K562 (cell line): ENCODE results near the gene BIRC5. TPM values are rescaled to one million over a fixed set of nuclear protein-coding genes. Genes with fewer than 3 reads are reported as not detected.
A peak's percentile ranks its signal among the peaks of the same experiment; 100 is the strongest.

ENCODE experiments used
- CC2D1A ChIP-seq: fragments of 450-650 bp; IDR thresholded peaks from 2 replicates; pipeline ENCODE4 v1.6.1; 2017; ENCODE audit warnings: mild to moderate bottlenecking
- CUX1 ChIP-seq: fragments of 200-800 bp; sonication (Bioruptor generic); IDR thresholded peaks from 2 replicates; pipeline ENCODE4 v1.6.1; 2016; ENCODE audit warnings: missing genetic modification characterization, missing compliant biosample characterization
- HDGF ChIP-seq: fragments of 450-650 bp; IDR thresholded peaks from 2 replicates; pipeline ENCODE4 v1.6.1; 2016
- HMG20B ChIP-seq: fragments of 250-450 bp; sonication (Bioruptor Pico); IDR thresholded peaks from 2 replicates; pipeline ENCODE4 v1.5.0; 2021; ENCODE audit warnings: mild to moderate bottlenecking
- L3MBTL2 ChIP-seq: fragments of 450-650 bp; IDR thresholded peaks from 2 replicates; pipeline ENCODE4 v1.6.1; 2016; ENCODE audit warnings: mild to moderate bottlenecking, moderate library complexity
- LCOR ChIP-seq: sonication (generic); formaldehyde crosslinking; IDR thresholded peaks from 2 replicates; pipeline ENCODE4 v1.8.0; 2022; ENCODE audit warnings: mild to moderate bottlenecking, missing genetic modification reagents
- LEF1 ChIP-seq: fragments of 450-650 bp; IDR thresholded peaks from 2 replicates; pipeline ENCODE4 v1.6.1; 2016; ENCODE audit warnings: mild to moderate bottlenecking
- MECOM ChIP-seq: fragments of 250-450 bp; sonication (Bioruptor Pico); IDR thresholded peaks from 2 replicates; pipeline ENCODE4 v1.8.0; 2022; ENCODE audit warnings: inconsistent platforms
- MEF2A ChIP-seq: IDR thresholded peaks from 2 replicates; pipeline ENCODE4 v1.6.1; 2011; ENCODE audit warnings: low read depth, mild to moderate bottlenecking, low read length, moderate library complexity; ENCODE audit not compliant: control insufficient read depth
- MEIS2 ChIP-seq: fragments of 450-650 bp; IDR thresholded peaks from 2 replicates; pipeline ENCODE4 v1.6.1; 2014; ENCODE audit warnings: mild to moderate bottlenecking; ENCODE audit not compliant: partially characterized antibody
- NCOA1 ChIP-seq: fragments of 450-650 bp; IDR thresholded peaks from 2 replicates; pipeline ENCODE4 v1.6.1; 2016; ENCODE audit warnings: low read depth
- NFIX ChIP-seq: fragments of 250-450 bp; sonication (Bioruptor Pico); IDR thresholded peaks from 2 replicates; pipeline ENCODE4 v1.4.0; 2020; ENCODE audit warnings: low read depth, mild to moderate bottlenecking, moderate library complexity
- NR0B1 ChIP-seq: fragments of 450-650 bp; IDR thresholded peaks from one replicate; pipeline ENCODE4 v1.6.1; 2018; ENCODE audit warnings: mild to moderate bottlenecking, moderate library complexity; ENCODE audit not compliant: partially characterized antibody
- PHF20 ChIP-seq: fragments of 450-650 bp; IDR thresholded peaks from 2 replicates; pipeline ENCODE4 v1.6.1; 2018; ENCODE audit not compliant: partially characterized antibody
- RBFOX2 ChIP-seq: fragments of 200-400 bp; formaldehyde crosslinking; IDR thresholded peaks from 2 replicates; pipeline ENCODE4 v1.6.1; 2017; ENCODE audit warnings: low read depth, mild to moderate bottlenecking, low read length, moderate library complexity
- SMAD1 ChIP-seq: fragments of 150-350 bp; IDR thresholded peaks from 2 replicates; pipeline ENCODE4 v1.6.1; 2014; ENCODE audit warnings: low read length, low read depth; ENCODE audit not compliant: partially characterized antibody
- TAF9B ChIP-seq: fragments of 450-650 bp; IDR thresholded peaks from 2 replicates; pipeline ENCODE4 v1.6.1; 2018; ENCODE audit warnings: mild to moderate bottlenecking; ENCODE audit not compliant: partially characterized antibody
- THRA ChIP-seq: fragments of 450-650 bp; IDR thresholded peaks from 2 replicates; pipeline ENCODE4 v1.6.1; 2017; ENCODE audit warnings: mild to moderate bottlenecking, moderate library complexity
- TOE1 ChIP-seq, 2 experiments: fragments of 450-650 bp in 1 of 2; sonication (generic) in 1 of 2; formaldehyde crosslinking in 1 of 2; IDR thresholded peaks; 2 replicates each; pipeline versions ENCODE4 v1.7.1 to v1.8.0; 2016 to 2022; ENCODE audit warnings: borderline replicate concordance in 2 of 2, mild to moderate bottlenecking in 2 of 2, antibody characterized with exemption in 1 of 2, inconsistent platforms in 1 of 2, low read depth in 1 of 2, missing genetic modification reagents in 1 of 2, moderate library complexity in 1 of 2
- ZNF589 ChIP-seq: fragments of 200-800 bp; sonication (Bioruptor generic); IDR thresholded peaks from 2 replicates; pipeline ENCODE4 v1.6.1; 2016; ENCODE audit warnings: low read depth, missing genetic modification characterization, missing compliant biosample characterization
- ZNF707 ChIP-seq: fragments of 250-450 bp; sonication (Bioruptor Pico); conservative IDR thresholded peaks from 2 replicates; pipeline ENCODE4 v1.8.0; 2022; ENCODE audit warnings: inconsistent platforms, mild to moderate bottlenecking, moderate library complexity
- polyA plus RNA-seq, 8 experiments: library from polyadenylated mRNA; depleted of rRNA in 4 of 8; stranded (reverse) in 5 of 8; unstranded in 3 of 8; fragments of >200 nt; fragmentation: Nextera tagmentation in 2 of 8; fragmentation: Illumina TruSeq in 1 of 8; extraction: Ambion mirVana in 2 of 8; extraction: Trizol in 1 of 8; gene quantifications; 2 replicates each; pipeline versions ENCODE4 v1.2.1 to v1.2.3, GENCODE V29; 2011 to 2014; ENCODE audit warnings: inconsistent platforms in 1 of 8, missing spikeins in 1 of 8
- total RNA-seq, 7 experiments: library from RNA; depleted of rRNA in 6 of 7; stranded (reverse); fragments of >200 nt in 6 of 7; fragmentation: Illumina TruSeq in 2 of 7; extraction: Trizol in 2 of 7; gene quantifications; 2 replicates each; pipeline versions ENCODE4 v1.2.1 to v1.2.3, GENCODE V29; 2011 to 2021; ENCODE audit warnings: low replicate concordance in 1 of 7

Gene BIRC5
- total and polyA plus RNA-seq, 9 of the 15 experiments (the other 6 are each of a cell fraction or from before 2014, with no cell fraction given) = 64.4 to 140 (median 101) TPM

GRCh38 chr17:78241277-78242023, 27.4 kb downstream of the BIRC5 start (continued):
- TF ChIP-seq PHF20 (no peak), SMAD1 (no peak), CC2D1A (peak; percentile 59; the same call in 1 of the 2 replicates), NCOA1 (no peak), TOE1 (IDR thresholded peaks at IDR 0.05; ENCODE audit: borderline replicate concordance) (no peak), TOE1 (CRISPR knock-in tag; IDR thresholded peaks at IDR 0.05; ENCODE audit: borderline replicate concordance, low read depth) (no peak), NR0B1 (no peak), MEF2A (no peak), ZNF589 (CRISPR knock-in tag) (peak; percentile 84; the same call in 1 of the 2 replicates), CUX1 (CRISPR knock-in tag) (0 out of 2 replicates have a peak, but pooled peaks have one; percentile 30), MEIS2 (peak; percentile 16), TAF9B (no peak), LEF1 (0 out of 2 replicates have a peak, but pooled peaks have one; percentile 44), L3MBTL2 (no peak), LCOR (CRISPR knock-in tag) (no peak), MECOM (CRISPR knock-in tag) (no peak), ZNF707 (no peak), RBFOX2 (no peak), HMG20B (CRISPR knock-in tag) (no peak), THRA (no peak), HDGF (no peak), NFIX (CRISPR knock-in tag) (no peak)
